SU-DHL-6 (cell line): Measurements from ENCODE around the gene FOXI3.

Experiments used
- EZH2phosphoT487 ChIP-seq: fragments of 200-600 bp; sonication (generic), shearing (Covaris generic); conservative IDR thresholded peaks from 2 replicates; pipeline ENCODE4 v1.6.1; 2018; ENCODE audit warnings: mild to moderate bottlenecking, antibody characterized with exemption, low read length, moderate library complexity, mixed read lengths
- TF ChIP-seq, protein P1 (sequence below): fragments of 200-600 bp; sonication (generic); IDR thresholded peaks from one replicate; pipeline ENCODE4 v1.5.1; 2017; ENCODE audit warnings: antibody characterized with exemption, mild to moderate bottlenecking, low read length, moderate library complexity; ENCODE audit not compliant: insufficient read depth, poor library complexity, severe bottlenecking

DNA sequence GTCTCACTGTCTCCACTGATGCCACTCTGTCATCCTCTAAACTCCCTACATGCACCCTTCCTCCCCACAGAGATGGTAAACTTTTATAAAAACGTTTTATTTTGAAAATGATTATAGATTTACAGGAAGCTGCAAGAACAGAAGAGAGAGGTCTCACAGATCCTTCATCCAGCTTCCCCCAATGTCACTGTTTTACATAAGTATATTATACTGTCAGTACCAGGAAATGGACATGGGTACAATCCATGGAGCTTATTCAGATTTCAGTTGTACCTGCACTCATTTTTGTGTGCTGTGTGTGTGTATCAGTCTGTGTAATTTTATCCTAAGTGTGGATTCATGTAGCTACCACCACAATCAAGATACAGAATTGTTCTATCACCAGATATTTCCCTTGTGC lies 46.7 kb upstream of the FOXI3 start:
- TF ChIP-seq, protein P1, sequence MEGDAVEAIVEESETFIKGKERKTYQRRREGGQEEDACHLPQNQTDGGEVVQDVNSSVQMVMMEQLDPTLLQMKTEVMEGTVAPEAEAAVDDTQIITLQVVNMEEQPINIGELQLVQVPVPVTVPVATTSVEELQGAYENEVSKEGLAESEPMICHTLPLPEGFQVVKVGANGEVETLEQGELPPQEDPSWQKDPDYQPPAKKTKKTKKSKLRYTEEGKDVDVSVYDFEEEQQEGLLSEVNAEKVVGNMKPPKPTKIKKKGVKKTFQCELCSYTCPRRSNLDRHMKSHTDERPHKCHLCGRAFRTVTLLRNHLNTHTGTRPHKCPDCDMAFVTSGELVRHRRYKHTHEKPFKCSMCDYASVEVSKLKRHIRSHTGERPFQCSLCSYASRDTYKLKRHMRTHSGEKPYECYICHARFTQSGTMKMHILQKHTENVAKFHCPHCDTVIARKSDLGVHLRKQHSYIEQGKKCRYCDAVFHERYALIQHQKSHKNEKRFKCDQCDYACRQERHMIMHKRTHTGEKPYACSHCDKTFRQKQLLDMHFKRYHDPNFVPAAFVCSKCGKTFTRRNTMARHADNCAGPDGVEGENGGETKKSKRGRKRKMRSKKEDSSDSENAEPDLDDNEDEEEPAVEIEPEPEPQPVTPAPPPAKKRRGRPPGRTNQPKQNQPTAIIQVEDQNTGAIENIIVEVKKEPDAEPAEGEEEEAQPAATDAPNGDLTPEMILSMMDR, result no peak
- TF ChIP-seq EZH2phosphoT487, result no peak
